Fibroblast of the aortic adventitia (primary cell): Measurements from ENCODE around the gene EXOSC2. TPM values are rescaled to one million over a fixed set of nuclear protein-coding genes. Genes with fewer than 3 reads are reported as not detected.

Experiments used
- DNase-seq: peaks from one replicate; pipeline ENCODE4 v3.0.0-alpha.2; 2010; ENCODE audit warnings: low read depth
- H3K4me3 ChIP-seq: 2 replicates; pipeline ENCODE4 v1.5.1; 2011; ENCODE audit warnings: low read depth, mild to moderate bottlenecking, control low read depth, low read length, moderate library complexity
- CTCF ChIP-seq: IDR thresholded peaks from 2 replicates; pipeline ENCODE4 v1.5.1; 2011; ENCODE audit warnings: mild to moderate bottlenecking, low read length, control low read depth, inconsistent platforms; ENCODE audit not compliant: insufficient read depth
- total RNA-seq: library from RNA; depleted of rRNA; stranded (reverse); fragments of >200 nt; gene quantifications from 2 replicates; pipeline ENCODE4 v1.2.3, GENCODE V29; 2012; ENCODE audit warnings: low replicate concordance

EXOSC2 gene
- total RNA-seq, 1 donor = 31.5 TPM

GRCh38 chr9:130710822-130711352, 17.3 kb downstream of the EXOSC2 start:
- H3K4me3 ChIP-seq = no peak overlapping the region
- TF ChIP-seq CTCF = no peak
- DNase-seq = no peak

- no peak for TF ChIP-seq CTCF
- H3K4me3 ChIP-seq = no peak overlapping the region
- no peak for DNase-seq
Measured at GRCh38 chr9:130711469-130711868, 17.9 kb downstream of the EXOSC2 start.

GRCh38 chr9:130712564-130713285, 19.1 kb downstream of the EXOSC2 start:
- DNase-seq = peak; percentile 98
- H3K4me3 ChIP-seq = peak overlapping the region; percentile 83
- TF ChIP-seq CTCF = no peak

- peak overlapping the region; percentile 83 for H3K4me3 ChIP-seq
- peak; percentile 46 for DNase-seq
- no peak for TF ChIP-seq CTCF
Measured at GRCh38 chr9:130713286-130713960, 19.8 kb downstream of the EXOSC2 start.

GRCh38 chr9:130714586-130715110, 21.1 kb downstream of the EXOSC2 start:
- DNase-seq = peak; percentile 37
- TF ChIP-seq CTCF = no peak
- peak overlapping the region; percentile 83 for H3K4me3 ChIP-seq

GRCh38 chr9:130715270-130715669, 21.7 kb downstream of the EXOSC2 start:
- TF ChIP-seq CTCF = no peak
- peak overlapping the region; percentile 83 for H3K4me3 ChIP-seq
- DNase-seq = no peak
